ENCODE measurements around the gene PADI1.
A peak's percentile ranks its signal among the peaks of the same experiment; 100 is the strongest.

Gene PADI1

DNA sequence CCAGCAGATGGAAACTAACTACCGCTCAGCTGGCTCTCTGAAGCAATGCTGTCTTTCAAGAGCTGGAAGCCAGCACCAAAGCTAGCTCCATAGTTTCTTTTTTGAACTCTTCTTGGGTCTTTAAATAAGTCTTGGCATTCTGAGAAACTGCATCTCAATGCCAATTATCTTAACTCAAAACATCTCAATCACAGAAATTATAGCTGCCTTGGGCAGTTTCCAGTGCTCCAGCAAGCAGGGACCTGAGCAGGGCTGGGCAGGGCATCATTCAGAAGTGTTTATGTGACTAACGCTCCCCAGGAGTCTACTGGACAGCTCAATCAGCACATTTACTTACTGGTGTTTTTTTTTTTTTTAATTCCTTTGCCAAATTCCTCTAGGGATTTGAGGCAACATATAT lies 84.8 kb downstream of the PADI1 start:
- DNase-seq (ENCODE audit: low read depth, low spot score), result no peak
- Histone ChIP-seq H3K4me3 (no peak overlapping the region; the same call in 1 of the 2 replicates), H3K9ac (ENCODE audit: insufficient read length) (no peak overlapping the region), H3K27ac (peak overlapping the region; percentile 30; the same call in 1 of the 2 replicates), H3K36me3 (ENCODE audit: insufficient read depth, low read length) (no peaks in the 10 kb centered on the region), H3K9me3 (ENCODE audit: low read depth, low read length) (no peaks in the 10 kb centered on the region)
- no peak for TF ChIP-seq EZH2 (IDR thresholded peaks at IDR 0.05)
- TF ChIP-seq POLR2AphosphoS5 (IDR thresholded peaks at IDR 0.05; ENCODE audit: borderline replicate concordance, low read depth, low read length), result no peak
- TF ChIP-seq FOXP2 (optimal IDR thresholded peaks at IDR 0.05; ENCODE audit: control extremely low read depth, extremely low read length, insufficient read depth), result no peak

DNA sequence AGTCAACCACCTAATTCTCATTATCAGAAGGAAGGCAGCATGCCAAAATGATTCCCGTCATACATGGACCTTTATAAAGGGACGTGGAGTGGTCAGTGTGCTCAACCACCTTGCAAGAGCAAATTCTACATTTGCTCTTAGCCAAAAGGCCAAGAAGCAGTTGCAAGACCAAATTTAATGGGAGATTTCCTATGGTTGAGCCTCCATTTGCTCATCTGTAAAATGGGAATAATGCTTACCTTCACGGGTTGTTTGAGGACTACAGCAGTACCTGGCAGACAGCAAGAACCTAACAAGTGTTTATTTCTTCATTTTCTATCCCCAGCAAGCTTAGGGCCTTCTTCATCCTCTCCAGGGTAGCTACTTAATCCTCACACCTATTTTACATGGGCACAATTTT lies 85.6 kb downstream of the PADI1 start:
- TF ChIP-seq FOXP2 (optimal IDR thresholded peaks at IDR 0.05; ENCODE audit: control extremely low read depth, extremely low read length, insufficient read depth), result no peak
- no peak for TF ChIP-seq POLR2AphosphoS5 (IDR thresholded peaks at IDR 0.05; ENCODE audit: borderline replicate concordance, low read depth, low read length)
- TF ChIP-seq EZH2 (IDR thresholded peaks at IDR 0.05), result no peak
- H3K36me3 ChIP-seq (ENCODE audit: insufficient read depth, low read length), result no peaks in the 10 kb centered on the region
- H3K9ac ChIP-seq (ENCODE audit: insufficient read length), result no peak overlapping the region
- no peaks in the 10 kb centered on the region for H3K9me3 ChIP-seq (ENCODE audit: low read depth, low read length)
- H3K27ac ChIP-seq, result no peak overlapping the region
- H3K4me3 ChIP-seq, result no peak overlapping the region
- DNase-seq (ENCODE audit: low read depth, low spot score), result no peak

DNA sequence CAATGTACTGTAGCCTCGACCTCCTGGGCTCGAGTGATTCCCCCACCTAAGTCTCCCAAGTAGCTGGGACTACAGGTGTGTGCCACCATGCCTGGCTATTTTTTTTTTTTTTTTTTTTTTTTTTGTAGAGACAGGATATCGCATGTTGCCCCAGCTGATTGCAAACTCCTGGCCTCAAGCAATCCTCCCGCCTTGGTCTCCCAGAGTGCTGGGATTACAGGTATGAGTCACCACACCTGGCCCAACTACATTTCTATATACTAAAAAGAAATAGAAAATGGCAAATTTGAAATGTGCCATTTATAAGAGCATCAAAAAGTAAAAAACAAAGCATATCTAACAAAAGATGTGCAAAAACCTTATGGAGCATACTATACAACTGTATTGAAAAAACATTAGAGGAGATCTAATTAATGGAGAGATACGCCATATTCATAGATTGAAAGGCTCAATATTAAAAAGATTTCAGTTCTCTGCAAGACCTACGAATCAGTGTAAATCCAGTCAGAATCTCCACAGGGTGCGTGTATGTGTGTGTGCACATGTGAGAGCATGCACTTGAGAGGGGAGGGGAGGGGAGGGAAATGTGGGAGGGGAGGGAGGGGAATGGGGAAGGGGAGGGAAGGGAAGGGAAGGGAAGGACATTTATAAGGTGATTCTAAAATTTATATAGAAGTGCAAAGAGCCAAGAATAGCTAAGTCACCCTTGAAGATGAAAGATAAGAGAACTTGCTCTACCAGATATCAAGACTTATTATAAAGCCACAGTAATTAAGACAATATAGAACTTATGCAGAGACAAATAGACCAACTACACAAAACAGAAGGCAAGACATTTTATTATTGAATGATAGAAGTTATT lies 87.6 kb downstream of the PADI1 start:
- no peak for TF ChIP-seq FOXP2 (optimal IDR thresholded peaks at IDR 0.05; ENCODE audit: control extremely low read depth, extremely low read length, insufficient read depth)
- no peak for TF ChIP-seq POLR2AphosphoS5 (IDR thresholded peaks at IDR 0.05; ENCODE audit: borderline replicate concordance, low read depth, low read length)
- no peak for TF ChIP-seq EZH2 (IDR thresholded peaks at IDR 0.05)
- DNase-seq (ENCODE audit: low read depth, low spot score), result no peak

DNA sequence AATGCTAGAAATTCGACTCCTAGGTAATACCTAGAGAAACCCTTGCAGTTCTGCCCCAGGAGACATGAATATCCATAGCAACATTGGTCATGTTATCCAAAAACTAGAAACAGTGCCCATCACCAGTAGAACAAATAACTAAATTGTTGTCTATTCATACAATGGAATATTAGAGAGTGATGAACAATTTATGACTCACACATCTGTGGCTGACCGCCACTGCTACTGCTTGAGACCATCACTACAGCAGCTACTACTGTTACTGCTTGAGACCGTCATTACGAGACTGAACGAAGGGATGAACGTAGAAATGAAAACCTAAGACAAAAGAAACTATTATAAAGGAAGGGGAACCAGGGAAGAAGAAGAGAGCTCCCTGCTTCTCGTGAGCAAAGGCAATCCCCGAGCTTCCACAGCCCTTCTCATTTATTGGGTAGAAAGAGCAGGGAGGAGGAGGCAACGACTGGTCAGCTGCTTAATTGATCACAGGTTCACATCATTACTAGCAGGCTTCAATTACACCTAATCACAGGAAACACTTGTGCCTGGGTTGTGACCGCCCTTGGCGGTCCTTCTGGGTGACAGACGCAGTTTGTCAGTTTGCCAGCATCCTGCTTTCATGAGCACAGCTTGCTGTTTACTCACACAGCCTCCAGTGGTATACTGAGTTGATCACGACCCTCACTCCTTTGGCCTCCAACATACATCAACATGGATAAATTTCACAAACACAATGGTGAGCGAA lies 88.9 kb downstream of the PADI1 start:
- TF ChIP-seq FOXP2 (optimal IDR thresholded peaks at IDR 0.05; ENCODE audit: control extremely low read depth, extremely low read length, insufficient read depth) (no peak), POLR2AphosphoS5 (IDR thresholded peaks at IDR 0.05; ENCODE audit: borderline replicate concordance, low read depth, low read length) (no peak), EZH2 (IDR thresholded peaks at IDR 0.05) (no peak)
- no peak for DNase-seq (ENCODE audit: low read depth, low spot score)
- Histone ChIP-seq H3K9me3 (ENCODE audit: low read depth, low read length) (no peaks in the 10 kb centered on the region), H3K9ac (ENCODE audit: insufficient read length) (no peak overlapping the region), H3K36me3 (ENCODE audit: insufficient read depth, low read length) (no peaks in the 10 kb centered on the region), H3K27ac (no peak overlapping the region; the same call in 1 of the 2 replicates), H3K4me3 (no peak overlapping the region)

More for the DNA sequence above, 87.6 kb downstream of the PADI1 start:
- no peak overlapping the region for H3K4me3 ChIP-seq
- no peak overlapping the region for H3K27ac ChIP-seq
- H3K36me3 ChIP-seq (ENCODE audit: insufficient read depth, low read length), result no peaks in the 10 kb centered on the region
- no peak overlapping the region for H3K9ac ChIP-seq (ENCODE audit: insufficient read length)
- no peaks in the 10 kb centered on the region for H3K9me3 ChIP-seq (ENCODE audit: low read depth, low read length)

DNA sequence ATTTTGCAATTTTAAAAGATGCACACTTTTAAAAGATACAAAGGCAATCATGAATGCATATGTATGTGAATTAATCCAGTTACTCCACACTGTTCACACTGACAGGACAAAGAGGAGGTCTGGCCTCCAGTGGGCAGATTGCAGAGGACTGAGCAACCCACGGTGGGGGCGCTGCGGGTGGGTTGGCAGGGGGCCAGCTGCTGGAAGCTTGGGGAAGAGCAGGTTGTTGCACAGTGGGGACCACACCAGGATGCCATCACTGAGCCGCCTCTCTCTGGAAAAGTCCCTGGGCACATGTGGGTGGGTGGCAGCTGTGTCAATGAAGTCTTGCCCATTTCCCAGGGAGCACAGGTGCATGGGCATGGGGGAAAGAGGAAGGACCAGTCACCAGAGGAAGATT lies 90.4 kb downstream of the PADI1 start:
- TF ChIP-seq POLR2AphosphoS5 (IDR thresholded peaks at IDR 0.05; ENCODE audit: borderline replicate concordance, low read depth, low read length), result no peak
- TF ChIP-seq EZH2 (IDR thresholded peaks at IDR 0.05), result no peak
- TF ChIP-seq FOXP2 (optimal IDR thresholded peaks at IDR 0.05; ENCODE audit: control extremely low read depth, extremely low read length, insufficient read depth), result no peak
- no peaks in the 10 kb centered on the region for H3K36me3 ChIP-seq (ENCODE audit: insufficient read depth, low read length)
- no peak overlapping the region for H3K27ac ChIP-seq
- DNase-seq (ENCODE audit: low read depth, low spot score), result no peak
- H3K9ac ChIP-seq (ENCODE audit: insufficient read length), result no peak overlapping the region
- H3K4me3 ChIP-seq, result no peak overlapping the region
- no peaks in the 10 kb centered on the region for H3K9me3 ChIP-seq (ENCODE audit: low read depth, low read length)
